Mesendoderm (in vitro differentiated cells): Measurements from ENCODE around the gene IGFBPL1.

Source experiments
- DNase-seq: peaks from one replicate; pipeline ENCODE4 v3.0.0; 2013
- H2AK5ac ChIP-seq: 2 replicates; pipeline ENCODE4 v1.6.1; 2013; ENCODE audit warnings: low read length, inconsistent platforms
- H2BK120ac ChIP-seq: 2 replicates; pipeline ENCODE4 v1.6.1; 2013; ENCODE audit warnings: low read depth, mild to moderate bottlenecking, low read length, moderate library complexity, mixed read lengths
- H2BK15ac ChIP-seq: replicated peaks from 2 replicates; pipeline ENCODE4 v1.6.1; 2013; ENCODE audit warnings: low read depth, mild to moderate bottlenecking, moderate library complexity
- H2BK5ac ChIP-seq: 2 replicates; pipeline ENCODE4 v1.6.1; 2013; ENCODE audit warnings: low read length, inconsistent platforms
- H3K18ac ChIP-seq: 2 replicates; pipeline ENCODE4 v1.6.1; 2013; ENCODE audit warnings: mild to moderate bottlenecking, low read length, mixed read lengths
- H3K23ac ChIP-seq: one replicate; pipeline ENCODE4 v1.6.1; 2013; ENCODE audit warnings: low read length
- H3K27ac ChIP-seq: 2 replicates; pipeline ENCODE4 v1.5.1; 2013; ENCODE audit warnings: low read depth, mild to moderate bottlenecking, inconsistent platforms, low read length, moderate library complexity
- H3K27me3 ChIP-seq: 2 replicates; pipeline ENCODE4 v1.6.1; 2013; ENCODE audit warnings: low read length, control low read depth, mild to moderate bottlenecking, inconsistent platforms; ENCODE audit not compliant: insufficient read depth, poor library complexity
- H3K36me3 ChIP-seq: 2 replicates; pipeline ENCODE4 v1.6.1; 2013; ENCODE audit warnings: low read length, inconsistent platforms; ENCODE audit not compliant: control insufficient read depth, insufficient read depth
- H3K4ac ChIP-seq: one replicate; pipeline ENCODE4 v1.6.1; 2013; ENCODE audit warnings: low read depth, mild to moderate bottlenecking, low read length, moderate library complexity
- H3K4me1 ChIP-seq: 2 replicates; pipeline ENCODE4 v1.6.1; 2013; ENCODE audit warnings: low read depth, low read length, inconsistent platforms; ENCODE audit not compliant: control insufficient read depth
- H3K4me2 ChIP-seq: 2 replicates; pipeline ENCODE4 v1.6.1; 2013; ENCODE audit warnings: low read length
- H3K4me3 ChIP-seq: 2 replicates; pipeline ENCODE4 v1.5.1; 2013; ENCODE audit warnings: mild to moderate bottlenecking, low read length
- H3K56ac ChIP-seq: one replicate; pipeline ENCODE4 v1.6.1; 2013; ENCODE audit warnings: low read length
- H3K79me1 ChIP-seq: 2 replicates; pipeline ENCODE4 v1.6.1; 2013; ENCODE audit warnings: low read length, inconsistent platforms
- H3K79me2 ChIP-seq: 2 replicates; pipeline ENCODE4 v1.6.1; 2013; ENCODE audit warnings: mild to moderate bottlenecking, low read length; ENCODE audit not compliant: control insufficient read depth, insufficient read depth
- H3K9ac ChIP-seq: 2 replicates; pipeline ENCODE4 v1.6.1; 2013; ENCODE audit warnings: low read length, inconsistent platforms
- H4K5ac ChIP-seq: one replicate; pipeline ENCODE4 v1.6.1; 2013; ENCODE audit warnings: low read length
- H4K8ac ChIP-seq: one replicate; pipeline ENCODE4 v1.6.1; 2013; ENCODE audit warnings: low read depth, mild to moderate bottlenecking, control low read depth, low read length, moderate library complexity
- WGBS: extraction: QIAGEN DNeasy Blood & Tissue Kit; methylation state at CpG from one replicate; pipeline ENCODE4 v1.1.7; 2013; ENCODE audit warnings: low lambda C conversion rate, missing lambda C conversion rate; ENCODE audit not compliant: insufficient coverage; ENCODE audit errors: extremely low coverage; 5-methylcytosine and 5-hydroxymethylcytosine counted together

Gene IGFBPL1

GRCh38 chr9:38414040-38414723, 10.1 kb downstream of the IGFBPL1 start:
- no peak for DNase-seq
- H2BK15ac ChIP-seq: no peak overlapping the region
- no CpG with 5 or more reads among the region's 24 CpGs for WGBS

GRCh38 chr9:38413283-38413682, 11.0 kb downstream of the IGFBPL1 start:
- H3K23ac ChIP-seq: no peak overlapping the region
- no peak overlapping the region for H3K56ac ChIP-seq
- no CpG with 5 or more reads among the region's 7 CpGs for WGBS
- H3K4me3 ChIP-seq: no peak overlapping the region
- no peak overlapping the region for H4K5ac ChIP-seq
- no peak overlapping the region for H2AK5ac ChIP-seq
- H4K8ac ChIP-seq: no peak overlapping the region
- no peaks in the 10 kb centered on the region for H3K27me3 ChIP-seq
- no peak for DNase-seq
- H3K4me1 ChIP-seq: no peaks in the 10 kb centered on the region
- H2BK15ac ChIP-seq: no peak overlapping the region
- no peak overlapping the region for H2BK120ac ChIP-seq
- no peak overlapping the region for H3K27ac ChIP-seq
- H3K4ac ChIP-seq: no peak overlapping the region
- no peaks in the 10 kb centered on the region for H3K79me1 ChIP-seq
- no peak overlapping the region for H3K18ac ChIP-seq
- no peak overlapping the region for H3K4me2 ChIP-seq
- no peaks in the 10 kb centered on the region for H3K36me3 ChIP-seq
- H2BK5ac ChIP-seq: no peak overlapping the region
- no peak overlapping the region for H3K9ac ChIP-seq
- no peaks in the 10 kb centered on the region for H3K79me2 ChIP-seq

More at GRCh38 chr9:38414040-38414723, 10.1 kb downstream of the IGFBPL1 start:
- H4K5ac ChIP-seq: no peak overlapping the region
- H3K4me1 ChIP-seq: no peaks in the 10 kb centered on the region
- H3K79me2 ChIP-seq: no peaks in the 10 kb centered on the region
- H3K18ac ChIP-seq: no peak overlapping the region
- H3K79me1 ChIP-seq: no peaks in the 10 kb centered on the region
- H3K4ac ChIP-seq: no peak overlapping the region
- no peak overlapping the region for H3K9ac ChIP-seq
- H3K27me3 ChIP-seq: no peaks in the 10 kb centered on the region
- no peak overlapping the region for H3K4me3 ChIP-seq
- H3K56ac ChIP-seq: no peak overlapping the region
- no peak overlapping the region for H3K23ac ChIP-seq
- H4K8ac ChIP-seq: no peak overlapping the region
- H3K4me2 ChIP-seq: no peak overlapping the region
- no peak overlapping the region for H2BK120ac ChIP-seq
- H2BK5ac ChIP-seq: no peak overlapping the region
- H2AK5ac ChIP-seq: no peak overlapping the region
- no peak overlapping the region for H3K27ac ChIP-seq
- H3K36me3 ChIP-seq: no peaks in the 10 kb centered on the region

- no peak overlapping the region for H3K4me3 ChIP-seq
- H3K4me1 ChIP-seq: no peaks in the 10 kb centered on the region
- no peak overlapping the region for H2BK5ac ChIP-seq
- H4K8ac ChIP-seq: no peak overlapping the region
- no peaks in the 10 kb centered on the region for H3K79me1 ChIP-seq
- no peak overlapping the region for H3K56ac ChIP-seq
- H3K4ac ChIP-seq: no peak overlapping the region
- H2AK5ac ChIP-seq: no peak overlapping the region
- H3K23ac ChIP-seq: no peak overlapping the region
- no peak overlapping the region for H3K27ac ChIP-seq
- H3K79me2 ChIP-seq: no peaks in the 10 kb centered on the region
- H3K36me3 ChIP-seq: no peaks in the 10 kb centered on the region
- DNase-seq: no peak
- no peak overlapping the region for H2BK15ac ChIP-seq
- H2BK120ac ChIP-seq: no peak overlapping the region
- H3K27me3 ChIP-seq: no peaks in the 10 kb centered on the region
- no peak overlapping the region for H3K4me2 ChIP-seq
- H3K18ac ChIP-seq: no peak overlapping the region
- no CpG with 5 or more reads among the region's 6 CpGs for WGBS
- H3K9ac ChIP-seq: no peak overlapping the region
- H4K5ac ChIP-seq: no peak overlapping the region
These were observed 11.5 kb downstream of the IGFBPL1 start for GRCh38 chr9:38412751-38413150.

- Histone ChIP-seq H3K4me2 (no peak overlapping the region), H2BK120ac (no peak overlapping the region), H3K4me1 (no peaks in the 10 kb centered on the region), H2BK5ac (no peak overlapping the region), H3K56ac (no peak overlapping the region), H3K27ac (no peak overlapping the region), H3K79me1 (no peaks in the 10 kb centered on the region), H3K27me3 (no peaks in the 10 kb centered on the region), H3K4ac (no peak overlapping the region), H3K18ac (no peak overlapping the region), H3K9ac (no peak overlapping the region), H3K36me3 (no peaks in the 10 kb centered on the region), H2AK5ac (no peak overlapping the region), H3K23ac (no peak overlapping the region), H3K79me2 (no peaks in the 10 kb centered on the region), H3K4me3 (no peak overlapping the region), H4K8ac (no peak overlapping the region), H2BK15ac (no peak overlapping the region), H4K5ac (no peak overlapping the region)
- no CpG with 5 or more reads among the region's 4 CpGs for WGBS
- DNase-seq: no peak
These were observed 15.5 kb downstream of the IGFBPL1 start for GRCh38 chr9:38408719-38409118.

- Histone ChIP-seq H3K4me1 (no peaks in the 10 kb centered on the region), H3K36me3 (no peaks in the 10 kb centered on the region), H3K79me1 (no peaks in the 10 kb centered on the region), H3K9ac (no peak overlapping the region), H2BK5ac (no peak overlapping the region), H2BK120ac (no peak overlapping the region), H2BK15ac (no peak overlapping the region), H3K79me2 (no peaks in the 10 kb centered on the region), H4K5ac (no peak overlapping the region), H3K4me2 (no peak overlapping the region), H2AK5ac (no peak overlapping the region), H3K23ac (no peak overlapping the region), H3K27me3 (no peaks in the 10 kb centered on the region), H3K18ac (no peak overlapping the region), H3K27ac (no peak overlapping the region), H4K8ac (no peak overlapping the region), H3K4me3 (no peak overlapping the region), H3K56ac (no peak overlapping the region), H3K4ac (no peak overlapping the region)
- no CpG with 5 or more reads among the region's 9 CpGs for WGBS
- no peak for DNase-seq
These were observed 17.6 kb downstream of the IGFBPL1 start for GRCh38 chr9:38406476-38407186.
